Lower leg skin (tissue), 3 donors: ENCODE data around the gene CTTNBP2.

Experiments used
- CTCF ChIP-seq, 3 donors: fragments of 450-650 bp; IDR thresholded peaks; one replicate each; pipeline ENCODE4 v1.5.1; 2016; ENCODE audit warnings: antibody characterized with exemption in 3 of 3, mild to moderate bottlenecking in 3 of 3, moderate library complexity in 2 of 3
- POLR2A ChIP-seq, 2 donors: fragments of 450-650 bp; IDR thresholded peaks; one replicate each; pipeline ENCODE4 v1.6.1; 2016 to 2017; ENCODE audit warnings: antibody characterized with exemption in 2 of 2, mild to moderate bottlenecking in 1 of 2, moderate library complexity in 1 of 2

GRCh38 chr7:117916309-117916708, 43.1 kb upstream of the CTTNBP2 start:
- TF ChIP-seq POLR2A (IDR thresholded peaks at IDR 0.05) (no peak), CTCF (IDR thresholded peaks at IDR 0.05) (no peak)
